OCI-LY7 (cell line): ENCODE measurements around the gene EMD. TPM values are rescaled to one million over a fixed set of nuclear protein-coding genes. Genes with fewer than 3 reads are reported as not detected.

Experiments used
- BruUV-seq: library from RNA; stranded (reverse); fragments of 400-500 nt; replicated peaks from 2 replicates; lab custom pipeline; 2021; lab: Mats Ljungman, UMichigan
- CTCF ChIA-PET: fragments of 300-600 bp; sonication (Branson Sonifier 250); formaldehyde crosslinking; loops from one replicate; lab custom pipeline; 2022; ENCODE audit warnings: antibody characterized with exemption; ENCODE audit not compliant: unreplicated experiment; lab: Charles Lee
- POLR2A ChIA-PET: fragments of 300-600 bp; sonication (Branson Sonifier 250); formaldehyde crosslinking; loops from one replicate; lab custom pipeline; 2022; ENCODE audit warnings: antibody characterized with exemption; lab: Charles Lee
- DNase-seq: peaks from one replicate; pipeline ENCODE4 v3.0.0-alpha.2; 2015; ENCODE audit warnings: low spot score
- H2AFZ ChIP-seq: fragments of 200-600 bp; sonication (generic), shearing (Covaris generic); 2 replicates; pipeline ENCODE4 v1.6.1; 2014; ENCODE audit warnings: mild to moderate bottlenecking, antibody characterized with exemption, low read length, moderate library complexity
- H3K27ac ChIP-seq: fragments of 200-600 bp; sonication (generic); 2 replicates; pipeline ENCODE4 v1.5.1; 2014; ENCODE audit warnings: mixed run types, low read depth, mild to moderate bottlenecking, moderate library complexity, low read length, inconsistent platforms; ENCODE audit not compliant: poor library complexity, severe bottlenecking
- H3K36me3 ChIP-seq: fragments of 200-600 bp; sonication (generic); 2 replicates; pipeline ENCODE4 v1.6.1; 2014; ENCODE audit warnings: mild to moderate bottlenecking, antibody characterized with exemption, low read length, moderate library complexity, mixed read lengths; ENCODE audit not compliant: insufficient read depth
- H3K4me1 ChIP-seq: fragments of 200-600 bp; sonication (generic); 2 replicates; pipeline ENCODE4 v1.5.1; 2014; ENCODE audit warnings: mild to moderate bottlenecking, low read length; ENCODE audit not compliant: insufficient read depth, poor library complexity, severe bottlenecking
- H3K4me2 ChIP-seq: fragments of 200-600 bp; sonication (generic); 2 replicates; pipeline ENCODE4 v1.6.1; 2014; ENCODE audit warnings: mild to moderate bottlenecking, low read length
- H3K4me3 ChIP-seq: fragments of 200-600 bp; sonication (generic); 2 replicates; pipeline ENCODE4 v1.5.1; 2014; ENCODE audit warnings: mild to moderate bottlenecking, low read depth, low read length; ENCODE audit not compliant: poor library complexity, severe bottlenecking
- H3K79me2 ChIP-seq: fragments of 200-600 bp; sonication (generic); 2 replicates; pipeline ENCODE4 v1.6.1; 2016; ENCODE audit warnings: low read depth, mild to moderate bottlenecking, low read length, moderate library complexity, mixed read lengths; ENCODE audit not compliant: insufficient read depth
- H3K9me2 ChIP-seq: fragments of 200-600 bp; sonication (generic); 2 replicates; pipeline ENCODE4 v1.6.1; 2016; ENCODE audit warnings: mild to moderate bottlenecking, low read length, mixed read lengths; ENCODE audit not compliant: insufficient read depth
- H3K9me3 ChIP-seq: fragments of 200-600 bp; sonication (generic); 2 replicates; pipeline ENCODE4 v1.6.1; 2014; ENCODE audit warnings: mild to moderate bottlenecking, mixed run types, low read length, mixed read lengths
- H4K20me1 ChIP-seq: fragments of 200-600 bp; sonication (generic); 2 replicates; pipeline ENCODE4 v1.6.1; 2014; ENCODE audit warnings: mild to moderate bottlenecking, antibody characterized with exemption, low read length, moderate library complexity, mixed read lengths; ENCODE audit not compliant: insufficient read depth
- CTCF ChIP-seq: fragments of 200-600 bp; sonication (generic); conservative IDR thresholded peaks from 2 replicates; pipeline ENCODE4 v1.5.1; 2014; ENCODE audit warnings: mild to moderate bottlenecking, antibody characterized with exemption, low read length, moderate library complexity, mixed read lengths
- EZH2phosphoT487 ChIP-seq: fragments of 200-600 bp; sonication (generic); IDR thresholded peaks from 2 replicates; pipeline ENCODE4 v1.6.1; 2018; ENCODE audit warnings: low read depth, borderline replicate concordance, mild to moderate bottlenecking, mixed run types, antibody characterized with exemption, low read length, moderate library complexity, mixed read lengths
- intact Hi-C: fragments of 100-400 bp; cut with micrococcal nuclease; formaldehyde crosslinking; loops from one replicate; pipeline ENCODE4 v1.10.0; 2022; ENCODE audit not compliant: unreplicated experiment
- total RNA-seq, 2 experiments: library from RNA; depleted of rRNA in 1 of 2; stranded (reverse); fragments of >200 nt in 1 of 2; shearing (Covaris generic) in 1 of 2; gene quantifications; 2 replicates each; pipeline ENCODE4 v1.2.3, GENCODE V29; 2014 to 2022

Gene EMD
- total RNA-seq, 2 experiments from 2014 or later, result 35.4 to 64.6 TPM

- Histone ChIP-seq H2AFZ (no peak overlapping the region), H3K4me2 (no peak overlapping the region), H3K36me3 (peaks cover 4% of the 10 kb centered on the region; the same call in 1 of the 2 replicates), H3K9me2 (no peaks in the 10 kb centered on the region), H3K4me3 (no peak overlapping the region), H3K4me1 (peaks cover 22% of the 10 kb centered on the region), H3K79me2 (peaks cover 13% of the 10 kb centered on the region), H3K27ac (no peak overlapping the region), H4K20me1 (no peaks in the 10 kb centered on the region), H3K9me3 (no peaks in the 10 kb centered on the region)
- DNase-seq, result no peak
- ChIA-PET POLR2A (interaction anchor here (0.9 kb wide), 1 partner anchor 31 kb away, joined by 3 read pairs; the partner anchor contains the start of gene TAFAZZIN), CTCF (no interaction called here)
- TF ChIP-seq EZH2phosphoT487 (no peak), CTCF (no peak)
- intact Hi-C loops, result no loop called here
- BruUV-seq, result no TSS peak
Measured at GRCh38 chrX:154381271-154381670, 2.2 kb downstream of the EMD start.

GRCh38 chrX:154382483-154383069, 3.5 kb downstream of the EMD start:
- H4K20me1 ChIP-seq, result no peaks in the 10 kb centered on the region
- no peak overlapping the region for H3K27ac ChIP-seq
- no peaks in the 10 kb centered on the region for H3K9me3 ChIP-seq
- H3K4me3 ChIP-seq, result no peak overlapping the region
- H2AFZ ChIP-seq, result no peak overlapping the region
- ChIA-PET POLR2A (no interaction called here), CTCF (no interaction called here)
- no peaks in the 10 kb centered on the region for H3K9me2 ChIP-seq
- H3K4me2 ChIP-seq, result no peak overlapping the region
- H3K36me3 ChIP-seq, result peaks cover 4% of the 10 kb centered on the region; the same call in 1 of the 2 replicates
- intact Hi-C loops, result no loop called here
- no peak for TF ChIP-seq CTCF
- TF ChIP-seq EZH2phosphoT487, result no peak
- BruUV-seq, result no TSS peak
- DNase-seq, result no peak
- peaks cover 15% of the 10 kb centered on the region for H3K4me1 ChIP-seq
- H3K79me2 ChIP-seq, result peaks cover 13% of the 10 kb centered on the region
